ENCODE measurements around the gene AP2A2.

Gene AP2A2

DNA sequence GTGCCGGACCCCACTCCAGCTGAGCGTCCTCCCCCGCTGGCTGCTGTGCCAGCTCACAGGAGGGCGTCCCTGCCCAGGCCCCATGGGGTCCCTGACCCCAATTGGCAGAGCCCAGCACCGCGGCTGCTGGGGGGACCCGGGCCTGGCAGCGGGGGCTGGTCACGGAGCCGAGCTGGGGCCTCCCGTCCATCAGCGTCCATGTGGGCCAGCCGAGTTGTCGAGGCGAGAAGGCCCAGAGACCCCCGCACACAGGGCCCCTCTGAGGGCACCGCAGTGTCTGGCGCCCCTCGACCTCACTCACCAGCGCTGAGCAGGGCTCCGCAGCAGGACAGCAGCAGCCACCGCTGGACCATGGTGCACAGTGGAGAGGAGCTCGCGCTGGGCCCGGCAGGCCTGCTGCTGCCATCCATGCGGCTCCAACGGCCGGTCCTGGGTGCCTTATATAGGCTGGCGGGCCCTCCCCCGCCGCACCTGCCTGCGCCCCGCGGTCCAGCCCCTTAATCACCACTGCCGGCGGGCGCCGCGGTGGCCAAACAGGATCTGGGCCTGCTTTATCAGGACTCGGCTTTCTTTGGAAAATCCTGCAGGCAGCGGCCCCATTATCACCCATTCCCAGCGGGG, 110.7 kb downstream of the AP2A2 start, which contains the start of gene MUC6:
TSS of gene MUC6 (minus strand) at position 416 of the 621 bp plus-strand sequence. CDS start at position 353, 63 bp downstream.
- TF ChIP-seq, protein P1, sequence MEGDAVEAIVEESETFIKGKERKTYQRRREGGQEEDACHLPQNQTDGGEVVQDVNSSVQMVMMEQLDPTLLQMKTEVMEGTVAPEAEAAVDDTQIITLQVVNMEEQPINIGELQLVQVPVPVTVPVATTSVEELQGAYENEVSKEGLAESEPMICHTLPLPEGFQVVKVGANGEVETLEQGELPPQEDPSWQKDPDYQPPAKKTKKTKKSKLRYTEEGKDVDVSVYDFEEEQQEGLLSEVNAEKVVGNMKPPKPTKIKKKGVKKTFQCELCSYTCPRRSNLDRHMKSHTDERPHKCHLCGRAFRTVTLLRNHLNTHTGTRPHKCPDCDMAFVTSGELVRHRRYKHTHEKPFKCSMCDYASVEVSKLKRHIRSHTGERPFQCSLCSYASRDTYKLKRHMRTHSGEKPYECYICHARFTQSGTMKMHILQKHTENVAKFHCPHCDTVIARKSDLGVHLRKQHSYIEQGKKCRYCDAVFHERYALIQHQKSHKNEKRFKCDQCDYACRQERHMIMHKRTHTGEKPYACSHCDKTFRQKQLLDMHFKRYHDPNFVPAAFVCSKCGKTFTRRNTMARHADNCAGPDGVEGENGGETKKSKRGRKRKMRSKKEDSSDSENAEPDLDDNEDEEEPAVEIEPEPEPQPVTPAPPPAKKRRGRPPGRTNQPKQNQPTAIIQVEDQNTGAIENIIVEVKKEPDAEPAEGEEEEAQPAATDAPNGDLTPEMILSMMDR (conservative IDR thresholded peaks at IDR 0.05; ENCODE audit: low read depth, low read length) = no peak
- no peak within 1 kb of the TSS for H3K4me3 ChIP-seq (ENCODE audit: low read length)
- DNase-seq (ENCODE audit: low read depth) = no peak

DNA sequence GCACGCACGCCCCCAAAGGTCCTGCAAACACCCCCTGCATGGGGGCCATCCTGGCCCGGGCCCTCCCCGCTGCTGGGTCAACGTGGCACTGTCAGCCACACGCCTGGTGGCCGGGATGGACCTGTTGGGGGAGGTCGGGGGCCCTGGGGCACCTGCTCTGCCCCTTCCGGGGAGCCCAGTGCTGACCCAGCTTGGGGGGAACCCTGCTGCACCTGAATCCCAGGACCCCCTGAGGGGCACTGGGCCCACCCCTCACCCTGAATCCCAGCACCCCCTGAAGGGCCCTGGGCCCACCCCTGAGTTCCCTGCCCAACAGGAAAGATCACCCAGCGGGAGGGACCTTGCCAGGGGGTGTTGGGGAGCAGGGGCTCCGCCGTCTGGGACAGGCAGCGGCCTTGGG, 111.3 kb downstream of the AP2A2 start:
- TF ChIP-seq, protein P1 (conservative IDR thresholded peaks at IDR 0.05; ENCODE audit: low read depth, low read length) = no peak
- no peak for DNase-seq (ENCODE audit: low read depth)
- no peak overlapping the region for H3K4me3 ChIP-seq (ENCODE audit: low read length)

DNA sequence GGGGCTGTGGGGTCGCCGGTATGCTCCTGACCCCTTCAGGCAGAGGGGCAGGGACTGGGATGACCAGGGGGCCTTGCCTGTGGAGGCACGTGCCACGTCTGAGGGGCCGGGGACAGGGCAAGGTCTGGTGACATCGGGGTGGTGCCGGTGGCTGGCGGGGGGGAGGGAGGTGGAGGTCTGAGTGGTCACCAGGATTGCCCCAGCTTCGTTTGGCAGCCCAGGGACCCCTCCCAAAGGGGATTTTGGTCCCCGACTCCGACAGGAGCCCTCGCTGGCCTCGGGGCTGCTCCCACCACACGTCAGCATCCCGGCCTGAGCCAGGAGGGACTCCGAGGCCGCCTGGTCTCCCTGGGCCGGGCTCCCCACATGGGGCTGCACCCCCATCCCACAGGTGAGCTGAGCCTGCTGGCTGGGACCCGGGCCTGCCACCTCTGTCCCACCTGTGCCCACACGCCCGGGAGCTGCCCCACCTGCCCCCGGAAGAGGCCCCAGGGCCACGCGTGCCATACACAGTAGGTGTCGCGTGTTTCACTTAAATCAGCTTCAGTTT, 111.9 kb downstream of the AP2A2 start:
- no peak overlapping the region for H3K4me3 ChIP-seq (ENCODE audit: low read length)
- TF ChIP-seq, protein P1 (conservative IDR thresholded peaks at IDR 0.05; ENCODE audit: low read depth, low read length) = no peak
- DNase-seq (ENCODE audit: low read depth) = no peak

DNA sequence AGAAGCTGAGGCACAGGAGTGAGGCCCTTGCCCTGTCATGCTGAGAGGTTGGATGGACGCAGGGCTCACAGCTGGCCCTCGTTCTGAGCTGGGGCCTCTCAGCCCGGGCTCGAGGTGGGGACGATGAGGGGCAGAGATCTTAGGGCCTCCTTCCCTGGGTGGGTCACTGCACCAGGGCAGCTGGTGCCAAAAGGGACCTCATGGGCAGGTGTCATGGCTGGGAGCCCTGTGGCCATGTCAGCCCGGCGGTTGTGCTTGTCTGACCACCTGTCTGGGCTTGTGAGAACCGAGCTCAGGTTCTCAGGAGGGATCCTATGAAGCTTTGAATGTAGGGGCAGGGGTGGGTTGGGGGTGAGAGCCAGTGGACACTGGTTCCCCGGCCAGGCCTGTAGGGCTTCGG, 112.7 kb downstream of the AP2A2 start:
- TF ChIP-seq, protein P1 (conservative IDR thresholded peaks at IDR 0.05; ENCODE audit: low read depth, low read length) = no peak
- no peak overlapping the region for H3K4me3 ChIP-seq (ENCODE audit: low read length)
- no peak for DNase-seq (ENCODE audit: low read depth)

DNA sequence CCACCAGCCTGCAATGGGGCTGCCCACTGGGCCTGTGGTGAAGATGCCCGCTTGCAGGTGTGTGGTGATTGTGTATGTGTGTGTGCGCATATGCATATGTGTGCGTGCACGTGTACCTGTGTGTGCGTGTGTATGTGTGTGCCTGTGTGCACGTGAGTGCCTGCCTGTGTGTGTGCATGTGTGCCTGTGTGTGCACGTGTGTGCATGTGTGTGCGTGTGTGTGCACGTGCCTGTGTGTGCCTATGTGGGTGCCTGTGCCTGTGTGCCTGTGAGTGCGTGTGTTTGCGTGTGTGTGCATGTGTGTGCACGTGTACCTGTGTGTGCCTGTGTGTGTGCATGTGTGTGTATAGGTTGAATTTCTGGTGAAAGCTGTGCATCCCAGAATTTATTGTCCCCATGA, 113.3 kb downstream of the AP2A2 start:
- TF ChIP-seq, protein P1 (conservative IDR thresholded peaks at IDR 0.05; ENCODE audit: low read depth, low read length) = no peak

DNA sequence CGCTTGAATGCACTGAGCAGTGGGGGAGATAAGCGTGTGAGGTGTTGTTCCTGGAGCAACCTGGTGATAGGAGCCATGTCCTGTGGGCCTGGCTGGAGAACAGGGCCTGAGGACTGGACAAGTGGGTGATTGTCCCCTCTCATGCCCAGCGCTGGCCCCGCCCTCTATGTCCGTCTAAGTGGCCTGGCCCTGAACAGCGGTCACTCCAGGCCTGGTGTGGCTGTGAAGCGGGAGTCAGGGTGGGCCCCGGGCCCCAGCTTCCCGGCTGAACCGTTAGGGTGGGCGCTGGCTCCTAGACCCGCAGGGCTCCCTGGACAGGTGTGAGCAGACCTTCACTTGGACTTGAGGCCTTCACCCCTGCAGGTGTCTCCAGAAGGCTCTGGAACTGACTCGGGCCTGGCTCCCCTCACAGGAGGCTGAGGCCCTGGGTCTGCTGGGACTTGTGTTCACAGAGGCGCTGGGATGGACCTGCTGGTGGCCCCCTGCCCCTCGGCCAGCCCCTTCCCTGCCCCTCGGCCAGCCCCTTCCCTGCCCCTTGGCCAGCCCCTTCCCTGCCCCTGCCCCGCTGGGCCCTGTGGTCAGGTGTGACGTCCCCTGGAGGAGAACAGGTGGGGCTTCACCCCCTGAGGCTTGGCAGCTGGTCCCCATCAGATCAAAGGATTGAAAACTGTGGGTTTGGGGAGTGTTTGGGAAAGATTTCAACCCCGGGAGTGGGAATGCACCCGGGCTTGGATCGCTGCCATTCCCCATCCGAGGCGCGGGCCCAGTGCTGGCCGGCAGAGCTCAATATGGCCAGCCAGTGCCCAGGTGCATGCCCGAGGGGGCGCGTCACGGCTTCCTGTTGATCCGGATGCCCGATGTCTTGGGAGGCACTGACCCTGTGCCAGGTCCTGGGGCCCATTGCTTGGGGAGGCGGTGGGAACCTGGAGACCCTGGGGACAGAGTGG, 114.1 kb downstream of the AP2A2 start:
- no peak overlapping the region for H3K4me3 ChIP-seq (ENCODE audit: low read length)
- DNase-seq (ENCODE audit: low read depth) = no peak

More for the DNA sequence above, 113.3 kb downstream of the AP2A2 start:
- no peak overlapping the region for H3K4me3 ChIP-seq (ENCODE audit: low read length)
- no peak for DNase-seq (ENCODE audit: low read depth)

More for the DNA sequence above, 114.1 kb downstream of the AP2A2 start:
- TF ChIP-seq, protein P1 (conservative IDR thresholded peaks at IDR 0.05; ENCODE audit: low read depth, low read length) = no peak

Measured in retinal pigment epithelial cell (primary cell).